SK-N-SH (cell line): ENCODE data around the gene ADNP2. TPM values are rescaled to one million over a fixed set of nuclear protein-coding genes. Genes with fewer than 3 reads are reported as not detected.

Experiments
- CTCF ChIA-PET: fragments of 300-600, 350-600 bp; formaldehyde crosslinking; extraction: SDS; loops from one replicate; lab custom pipeline; 2021; lab: Yijun Ruan, JAX
- POLR2A ChIA-PET: fragments of 350-600 bp; sonication (Branson Sonifier 250); formaldehyde crosslinking; extraction: SDS; loops from one replicate; lab custom pipeline; 2020; ENCODE audit warnings: antibody characterized with exemption, inconsistent platforms; lab: Yijun Ruan, JAX
- DNase-seq: peaks from one replicate; pipeline ENCODE4 v3.0.0; 2012
- H2AFZ ChIP-seq: fragments of 200-600 bp; sonication (generic); 2 replicates; pipeline ENCODE4 v1.8.1; 2016; ENCODE audit warnings: antibody characterized with exemption, mild to moderate bottlenecking, low read depth
- H3F3A ChIP-seq: fragments of 200-600 bp; sonication (generic); replicated peaks from 2 replicates; pipeline ENCODE3; 2016; ENCODE audit warnings: antibody characterized with exemption, mild to moderate bottlenecking; ENCODE audit not compliant: insufficient read depth
- H3K27ac ChIP-seq, 2 experiments: fragments of 200-500 bp in 1 of 2; fragments of 200-600 bp in 1 of 2; sonication (Bioruptor generic) in 1 of 2; sonication (generic), shearing (Covaris generic) in 1 of 2; 2 replicates each; pipeline versions ENCODE4 v1.5.1 to v1.6.1; 2014 to 2016; ENCODE audit warnings: low read depth in 2 of 2, inconsistent platforms in 1 of 2, low read length in 1 of 2, mild to moderate bottlenecking in 1 of 2, mixed read lengths in 1 of 2
- H3K27me3 ChIP-seq: fragments of 200-600 bp; sonication (generic), shearing (Covaris generic); 2 replicates; pipeline ENCODE4 v1.6.1; 2016; ENCODE audit warnings: mixed run types; ENCODE audit not compliant: insufficient read depth
- H3K36me3 ChIP-seq, 2 experiments: fragments of 200-500 bp in 1 of 2; fragments of 200-600 bp in 1 of 2; sonication (Bioruptor generic) in 1 of 2; sonication (generic) in 1 of 2; replicated peaks in 1 of 2; 2 replicates each; pipeline versions ENCODE3 to v1.5.1; 2014 to 2016; ENCODE audit warnings: low read length in 1 of 2, mild to moderate bottlenecking in 1 of 2; ENCODE audit not compliant: insufficient read depth in 2 of 2, control insufficient read depth in 1 of 2
- H3K4me1 ChIP-seq, 2 experiments: fragments of 200-500 bp in 1 of 2; fragments of 200-600 bp in 1 of 2; sonication (Bioruptor generic) in 1 of 2; sonication (generic), shearing (Covaris generic) in 1 of 2; 2 replicates each; pipeline versions ENCODE4 v1.5.1 to v1.6.1; 2014 to 2016; ENCODE audit warnings: low read depth in 1 of 2, low read length in 1 of 2, mixed run types in 1 of 2; ENCODE audit not compliant: insufficient read depth in 2 of 2, control insufficient read depth in 1 of 2
- H3K4me2 ChIP-seq: fragments of 200-600 bp; sonication (generic), shearing (Covaris generic); 2 replicates; pipeline ENCODE4 v1.6.1; 2017; ENCODE audit warnings: mixed run types
- H3K4me3 ChIP-seq, 2 experiments: fragments of 200-500 bp in 1 of 2; fragments of 200-600 bp in 1 of 2; sonication (Bioruptor generic) in 1 of 2; sonication (generic), shearing (Covaris generic) in 1 of 2; 2 replicates each; pipeline versions ENCODE4 v1.5.1 to v1.8.1; 2014 to 2016; ENCODE audit warnings: low read depth in 2 of 2, inconsistent platforms in 1 of 2, low read length in 1 of 2, mild to moderate bottlenecking in 1 of 2, mixed read lengths in 1 of 2, moderate library complexity in 1 of 2
- H3K79me2 ChIP-seq: fragments of 200-600 bp; sonication (generic); 2 replicates; pipeline ENCODE4 v1.8.1; 2017; ENCODE audit warnings: mild to moderate bottlenecking; ENCODE audit not compliant: insufficient read depth
- H3K9ac ChIP-seq: fragments of 200-600 bp; sonication (generic); 2 replicates; pipeline ENCODE4 v1.6.1; 2017; ENCODE audit warnings: mixed run types
- H3K9me2 ChIP-seq: fragments of 200-600 bp; sonication (generic); 2 replicates; pipeline ENCODE4 v1.6.1; 2017; ENCODE audit warnings: mixed run types
- H3K9me3 ChIP-seq: fragments of 200-600 bp; sonication (generic); 2 replicates; pipeline ENCODE4 v1.6.1; 2017; ENCODE audit warnings: mixed run types, mild to moderate bottlenecking, moderate library complexity
- H4K20me1 ChIP-seq: fragments of 200-600 bp; sonication (generic); 2 replicates; pipeline ENCODE4 v1.6.1; 2017; ENCODE audit warnings: mild to moderate bottlenecking, mixed run types; ENCODE audit not compliant: insufficient read depth
- ELF1 ChIP-seq: IDR thresholded peaks from 2 replicates; pipeline ENCODE4 v1.4.0; 2012
- FOSL2 ChIP-seq: IDR thresholded peaks from 2 replicates; pipeline ENCODE4 v1.4.0; 2012; ENCODE audit warnings: low read depth, mild to moderate bottlenecking, moderate library complexity, borderline replicate concordance
- FOXM1 ChIP-seq: IDR thresholded peaks from 2 replicates; pipeline ENCODE4 v1.4.0; 2012; ENCODE audit warnings: low read depth, mild to moderate bottlenecking
- GABPA ChIP-seq: IDR thresholded peaks from 2 replicates; pipeline ENCODE4 v1.4.0; 2012; ENCODE audit warnings: low read depth, mild to moderate bottlenecking
- MAX ChIP-seq: IDR thresholded peaks from 2 replicates; pipeline ENCODE4 v1.4.0; 2012; ENCODE audit warnings: low read depth
- MEF2A ChIP-seq: IDR thresholded peaks from 2 replicates; pipeline ENCODE4 v1.4.0; 2012; ENCODE audit warnings: low read depth, borderline replicate concordance
- MXI1 ChIP-seq: IDR thresholded peaks from 2 replicates; pipeline ENCODE4 v1.6.1; 2012; ENCODE audit warnings: mild to moderate bottlenecking, low read depth, low read length, improper control_type of control experiment
- NFIC ChIP-seq: IDR thresholded peaks from 2 replicates; pipeline ENCODE4 v1.4.0; 2012; ENCODE audit warnings: borderline replicate concordance
- POLR2AphosphoS5 ChIP-seq: IDR thresholded peaks from 2 replicates; pipeline ENCODE4 v1.6.1; 2012; ENCODE audit warnings: low read depth, low read length
- RAD21 ChIP-seq: IDR thresholded peaks from 2 replicates; pipeline ENCODE4 v1.6.1; 2012; ENCODE audit warnings: mild to moderate bottlenecking, low read length
- RCOR1 ChIP-seq: fragments of 150-350 bp; IDR thresholded peaks from 2 replicates; pipeline ENCODE4 v1.6.1; 2017; ENCODE audit warnings: antibody characterized with exemption, low read length
- SIN3A ChIP-seq: IDR thresholded peaks from 2 replicates; pipeline ENCODE4 v1.6.1; 2012; ENCODE audit warnings: low read depth, mild to moderate bottlenecking, low read length, moderate library complexity, borderline replicate concordance
- SMC3 ChIP-seq: IDR thresholded peaks from 2 replicates; pipeline ENCODE4 v1.6.1; 2012; ENCODE audit warnings: low read depth, low read length, improper control_type of control experiment
- TAF1 ChIP-seq: IDR thresholded peaks from 2 replicates; pipeline ENCODE4 v1.6.1; 2012; ENCODE audit warnings: low read depth, mild to moderate bottlenecking, low read length, moderate library complexity, borderline replicate concordance
- TEAD4 ChIP-seq: IDR thresholded peaks from 2 replicates; pipeline ENCODE4 v1.4.0; 2012; ENCODE audit warnings: mild to moderate bottlenecking, borderline replicate concordance; ENCODE audit not compliant: insufficient read depth
- WGBS: methylation state at CpG from one replicate; pipeline ENCODE4 v1.1.6; 2017; ENCODE audit warnings: low lambda C conversion rate; 5-methylcytosine and 5-hydroxymethylcytosine counted together
- polyA plus RNA-seq, 3 experiments: library from polyadenylated mRNA; depleted of rRNA; stranded (reverse); fragments of >200 nt; gene quantifications; 2 replicates each; pipeline ENCODE4 v1.2.3, GENCODE V29; 2012
- TF ChIP-seq, protein P1 (sequence below): IDR thresholded peaks from 2 replicates; pipeline ENCODE4; 2012
- TF ChIP-seq, protein P2 (sequence below): IDR thresholded peaks from 2 replicates; pipeline ENCODE4 v1.4.0; 2012; ENCODE audit warnings: low read depth, borderline replicate concordance
- TF ChIP-seq, protein P3 (sequence below): fragments of 150-350 bp; IDR thresholded peaks from 2 replicates; pipeline ENCODE4 v1.6.1; 2016; ENCODE audit warnings: mild to moderate bottlenecking, low read depth, low read length
- TF ChIP-seq, protein P4 (sequence below): IDR thresholded peaks from 2 replicates; pipeline ENCODE4 v1.6.1; 2012; ENCODE audit warnings: mild to moderate bottlenecking, low read depth, low read length, moderate library complexity

Gene ADNP2
- polyA plus RNA-seq, 1 of the 3 experiments (the other 2 are of a cell fraction), result 4.3 TPM

DNA sequence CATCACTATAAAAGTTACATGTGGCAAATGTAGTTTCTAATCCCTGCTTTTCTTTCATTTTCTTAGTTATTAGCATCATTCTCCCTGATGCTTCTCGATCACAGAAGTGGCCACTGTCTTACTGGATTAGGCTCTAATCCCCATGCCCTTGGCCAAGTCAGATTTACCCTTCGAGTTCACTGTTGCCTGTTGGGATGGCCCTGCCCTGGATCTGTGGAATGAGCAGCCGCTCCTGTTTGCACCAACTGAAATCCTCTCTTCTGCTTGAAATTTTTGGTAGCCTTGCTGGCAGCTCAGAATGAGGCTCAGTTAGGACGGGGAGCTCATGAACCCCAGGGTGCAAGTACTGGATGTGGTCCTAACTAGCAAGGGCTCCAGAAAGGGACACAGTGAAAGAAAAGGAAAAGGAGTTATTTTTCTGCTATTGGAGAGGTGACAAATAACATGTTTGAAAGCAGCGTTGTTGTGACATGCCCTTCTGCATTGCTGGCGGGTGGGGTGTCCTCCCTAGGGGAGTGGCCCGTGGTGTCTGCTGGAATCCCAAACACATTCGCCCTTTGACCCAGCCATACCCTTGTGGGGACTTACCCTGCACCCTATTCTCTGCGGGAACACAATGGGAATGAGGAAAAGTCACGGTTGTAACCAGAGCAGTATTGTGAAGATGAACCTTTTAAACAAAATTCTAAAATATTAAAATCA is 40.3 kb upstream of the ADNP2 start:
- no peak overlapping the region for H2AFZ ChIP-seq
- no peak overlapping the region for H3K27ac ChIP-seq
- H3K4me1 ChIP-seq, result no peaks in the 10 kb centered on the region
- H3K4me2 ChIP-seq, result no peak overlapping the region
- H3K4me3 ChIP-seq, result no peak overlapping the region
- H3F3A ChIP-seq, result peaks cover 6% of the 10 kb centered on the region
- no peaks in the 10 kb centered on the region for H3K9me2 ChIP-seq
- no peaks in the 10 kb centered on the region for H3K36me3 ChIP-seq
- TF ChIP-seq SMC3, result no peak
- TF ChIP-seq, protein P1, sequence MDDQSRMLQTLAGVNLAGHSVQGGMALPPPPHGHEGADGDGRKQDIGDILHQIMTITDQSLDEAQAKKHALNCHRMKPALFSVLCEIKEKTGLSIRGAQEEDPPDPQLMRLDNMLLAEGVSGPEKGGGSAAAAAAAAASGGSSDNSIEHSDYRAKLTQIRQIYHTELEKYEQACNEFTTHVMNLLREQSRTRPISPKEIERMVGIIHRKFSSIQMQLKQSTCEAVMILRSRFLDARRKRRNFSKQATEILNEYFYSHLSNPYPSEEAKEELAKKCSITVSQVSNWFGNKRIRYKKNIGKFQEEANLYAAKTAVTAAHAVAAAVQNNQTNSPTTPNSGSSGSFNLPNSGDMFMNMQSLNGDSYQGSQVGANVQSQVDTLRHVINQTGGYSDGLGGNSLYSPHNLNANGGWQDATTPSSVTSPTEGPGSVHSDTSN, result no peak
- no peak for TF ChIP-seq POLR2AphosphoS5
- no peak for TF ChIP-seq TAF1
- TF ChIP-seq MAX, result no peak
- TF ChIP-seq ELF1, result no peak
- no peak for TF ChIP-seq SIN3A
- TF ChIP-seq RAD21, result no peak
- TF ChIP-seq MEF2A, result no peak
- TF ChIP-seq RCOR1, result no peak
- TF ChIP-seq, protein P2, sequence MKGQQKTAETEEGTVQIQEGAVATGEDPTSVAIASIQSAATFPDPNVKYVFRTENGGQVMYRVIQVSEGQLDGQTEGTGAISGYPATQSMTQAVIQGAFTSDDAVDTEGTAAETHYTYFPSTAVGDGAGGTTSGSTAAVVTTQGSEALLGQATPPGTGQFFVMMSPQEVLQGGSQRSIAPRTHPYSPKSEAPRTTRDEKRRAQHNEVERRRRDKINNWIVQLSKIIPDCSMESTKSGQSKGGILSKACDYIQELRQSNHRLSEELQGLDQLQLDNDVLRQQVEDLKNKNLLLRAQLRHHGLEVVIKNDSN, result no peak
- no peak for TF ChIP-seq TEAD4
- TF ChIP-seq, protein P3, sequence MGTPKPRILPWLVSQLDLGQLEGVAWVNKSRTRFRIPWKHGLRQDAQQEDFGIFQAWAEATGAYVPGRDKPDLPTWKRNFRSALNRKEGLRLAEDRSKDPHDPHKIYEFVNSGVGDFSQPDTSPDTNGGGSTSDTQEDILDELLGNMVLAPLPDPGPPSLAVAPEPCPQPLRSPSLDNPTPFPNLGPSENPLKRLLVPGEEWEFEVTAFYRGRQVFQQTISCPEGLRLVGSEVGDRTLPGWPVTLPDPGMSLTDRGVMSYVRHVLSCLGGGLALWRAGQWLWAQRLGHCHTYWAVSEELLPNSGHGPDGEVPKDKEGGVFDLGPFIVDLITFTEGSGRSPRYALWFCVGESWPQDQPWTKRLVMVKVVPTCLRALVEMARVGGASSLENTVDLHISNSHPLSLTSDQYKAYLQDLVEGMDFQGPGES, result no peak
- no peak for TF ChIP-seq FOXM1
- TF ChIP-seq FOSL2, result no peak
- no peaks in the 10 kb centered on the region for H3K27me3 ChIP-seq
- H3K9me3 ChIP-seq, result no peaks in the 10 kb centered on the region
- H4K20me1 ChIP-seq, result no peaks in the 10 kb centered on the region
- no peak overlapping the region for H3K9ac ChIP-seq
- no peaks in the 10 kb centered on the region for H3K79me2 ChIP-seq
- CTCF ChIA-PET, result interaction anchor here (0.7 kb wide), 1 partner anchor 92 kb away, joined by 3 read pairs; no protein-coding TSS in a partner anchor
- DNase-seq, result no peak
- WGBS, result 55% methylated on average over 10 of the region's 10 CpGs
- POLR2A ChIA-PET, result no interaction called here

DNA sequence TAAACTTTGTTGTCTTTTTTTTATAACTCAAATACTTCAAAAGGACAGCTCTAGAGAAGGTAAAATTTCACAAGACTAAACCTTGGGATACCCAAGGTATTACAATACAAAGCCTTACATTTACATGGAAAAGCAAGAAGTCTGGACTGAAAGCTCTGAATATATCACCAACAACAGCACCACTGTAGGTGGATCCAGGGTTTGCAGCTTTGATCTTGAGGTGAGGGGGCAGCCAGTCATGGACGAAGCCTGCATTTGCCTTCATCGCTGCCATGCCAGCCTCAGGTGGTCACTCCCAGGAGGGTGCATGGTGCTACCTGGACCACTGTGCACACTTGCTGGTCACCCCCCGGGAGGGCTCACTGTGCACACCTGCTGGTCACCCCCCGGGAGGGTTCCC is 38.2 kb upstream of the ADNP2 start:
- Histone ChIP-seq H4K20me1 (no peaks in the 10 kb centered on the region), H3K9me3 (no peaks in the 10 kb centered on the region), H3K4me3 (no peak overlapping the region), H3F3A (peaks cover 6% of the 10 kb centered on the region), H3K27ac (no peak overlapping the region), H3K27me3 (no peaks in the 10 kb centered on the region), H2AFZ (no peak overlapping the region), H3K36me3 (no peaks in the 10 kb centered on the region), H3K4me2 (no peak overlapping the region), H3K9ac (no peak overlapping the region), H3K4me1 (no peaks in the 10 kb centered on the region), H3K79me2 (no peaks in the 10 kb centered on the region), H3K9me2 (no peaks in the 10 kb centered on the region)
- DNase-seq, result no peak
- POLR2A ChIA-PET, result no interaction called here
- 90% methylated on average over 4 of the region's 4 CpGs for WGBS
- CTCF ChIA-PET, result no interaction called here
- TF ChIP-seq SIN3A (no peak), GABPA (no peak), MEF2A (no peak), POLR2AphosphoS5 (no peak), NFIC (no peak), SMC3 (no peak), ELF1 (no peak), MXI1 (no peak)
- TF ChIP-seq, protein P4, sequence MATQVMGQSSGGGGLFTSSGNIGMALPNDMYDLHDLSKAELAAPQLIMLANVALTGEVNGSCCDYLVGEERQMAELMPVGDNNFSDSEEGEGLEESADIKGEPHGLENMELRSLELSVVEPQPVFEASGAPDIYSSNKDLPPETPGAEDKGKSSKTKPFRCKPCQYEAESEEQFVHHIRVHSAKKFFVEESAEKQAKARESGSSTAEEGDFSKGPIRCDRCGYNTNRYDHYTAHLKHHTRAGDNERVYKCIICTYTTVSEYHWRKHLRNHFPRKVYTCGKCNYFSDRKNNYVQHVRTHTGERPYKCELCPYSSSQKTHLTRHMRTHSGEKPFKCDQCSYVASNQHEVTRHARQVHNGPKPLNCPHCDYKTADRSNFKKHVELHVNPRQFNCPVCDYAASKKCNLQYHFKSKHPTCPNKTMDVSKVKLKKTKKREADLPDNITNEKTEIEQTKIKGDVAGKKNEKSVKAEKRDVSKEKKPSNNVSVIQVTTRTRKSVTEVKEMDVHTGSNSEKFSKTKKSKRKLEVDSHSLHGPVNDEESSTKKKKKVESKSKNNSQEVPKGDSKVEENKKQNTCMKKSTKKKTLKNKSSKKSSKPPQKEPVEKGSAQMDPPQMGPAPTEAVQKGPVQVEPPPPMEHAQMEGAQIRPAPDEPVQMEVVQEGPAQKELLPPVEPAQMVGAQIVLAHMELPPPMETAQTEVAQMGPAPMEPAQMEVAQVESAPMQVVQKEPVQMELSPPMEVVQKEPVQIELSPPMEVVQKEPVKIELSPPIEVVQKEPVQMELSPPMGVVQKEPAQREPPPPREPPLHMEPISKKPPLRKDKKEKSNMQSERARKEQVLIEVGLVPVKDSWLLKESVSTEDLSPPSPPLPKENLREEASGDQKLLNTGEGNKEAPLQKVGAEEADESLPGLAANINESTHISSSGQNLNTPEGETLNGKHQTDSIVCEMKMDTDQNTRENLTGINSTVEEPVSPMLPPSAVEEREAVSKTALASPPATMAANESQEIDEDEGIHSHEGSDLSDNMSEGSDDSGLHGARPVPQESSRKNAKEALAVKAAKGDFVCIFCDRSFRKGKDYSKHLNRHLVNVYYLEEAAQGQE, result no peak
